Measurements from ENCODE around the gene GGA1.

GGA1 gene

GRCh38 chr22:37562049-37562875 is 46.4 kb upstream of the GGA1 start:
- H3K4me3 ChIP-seq (ENCODE audit: control insufficient read depth, low read depth, low read length) = peak overlapping the region; percentile 79
- no peak for TF ChIP-seq CTCF (conservative IDR thresholded peaks at IDR 0.05; ENCODE audit: control insufficient read depth, insufficient read depth, low read depth, low read length)
- no peak for DNase-seq (ENCODE audit: low read depth)

GRCh38 chr22:37563153-37564081 is 45.2 kb upstream of the GGA1 start:
- no peak for TF ChIP-seq CTCF (conservative IDR thresholded peaks at IDR 0.05; ENCODE audit: control insufficient read depth, insufficient read depth, low read depth, low read length)
- peak overlapping the region; percentile 19 for H3K4me3 ChIP-seq (ENCODE audit: control insufficient read depth, low read depth, low read length)
- peak; percentile 94 for DNase-seq (ENCODE audit: low read depth)

- no peak for TF ChIP-seq CTCF (conservative IDR thresholded peaks at IDR 0.05; ENCODE audit: control insufficient read depth, insufficient read depth, low read depth, low read length)
- DNase-seq (ENCODE audit: low read depth) = peak; percentile 35
- no peak overlapping the region for H3K4me3 ChIP-seq (ENCODE audit: control insufficient read depth, low read depth, low read length)
Observed at GRCh38 chr22:37564111-37564711, 44.4 kb upstream of the GGA1 start.

- TF ChIP-seq CTCF (conservative IDR thresholded peaks at IDR 0.05; ENCODE audit: control insufficient read depth, insufficient read depth, low read depth, low read length) = no peak
- no peak overlapping the region for H3K4me3 ChIP-seq (ENCODE audit: control insufficient read depth, low read depth, low read length)
- DNase-seq (ENCODE audit: low read depth) = no peak
Observed at GRCh38 chr22:37565830-37566229, 42.8 kb upstream of the GGA1 start.

- no peak overlapping the region for H3K4me3 ChIP-seq (ENCODE audit: control insufficient read depth, low read depth, low read length)
- no peak for TF ChIP-seq CTCF (conservative IDR thresholded peaks at IDR 0.05; ENCODE audit: control insufficient read depth, insufficient read depth, low read depth, low read length)
- DNase-seq (ENCODE audit: low read depth) = no peak
Observed at GRCh38 chr22:37566329-37566837, 42.3 kb upstream of the GGA1 start.
